ENCODE measurements around the gene ACOT2.

DNA sequence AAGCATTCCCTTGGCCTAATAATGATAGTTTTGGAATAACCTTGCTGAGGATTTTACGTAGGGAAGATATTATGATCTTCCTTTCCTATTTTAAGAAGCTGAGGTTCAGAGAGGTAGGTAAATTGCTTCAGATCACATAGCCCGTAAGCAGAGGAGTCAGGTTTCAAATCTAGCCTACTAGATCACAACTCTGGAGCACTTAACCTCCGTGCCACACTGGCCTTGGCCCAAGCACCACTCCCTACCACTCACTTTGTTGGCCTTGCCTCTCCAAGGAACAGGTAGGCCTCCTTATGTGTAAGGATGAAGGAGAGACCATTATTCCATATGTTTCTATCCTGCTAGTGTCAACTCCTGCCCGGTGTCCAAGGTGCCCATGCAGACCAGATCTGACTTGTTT lies 44.5 kb upstream of the ACOT2 start:
- TF ChIP-seq EZH2 (IDR thresholded peaks at IDR 0.05; ENCODE audit: borderline replicate concordance, low read depth, low read length, poor library complexity, severe bottlenecking) (no peak), CTCF (conservative IDR thresholded peaks at IDR 0.05; ENCODE audit: low read depth, low read length) (no peak)
